ENCODE results near the gene ATXN10.

ATXN10 gene

DNA sequence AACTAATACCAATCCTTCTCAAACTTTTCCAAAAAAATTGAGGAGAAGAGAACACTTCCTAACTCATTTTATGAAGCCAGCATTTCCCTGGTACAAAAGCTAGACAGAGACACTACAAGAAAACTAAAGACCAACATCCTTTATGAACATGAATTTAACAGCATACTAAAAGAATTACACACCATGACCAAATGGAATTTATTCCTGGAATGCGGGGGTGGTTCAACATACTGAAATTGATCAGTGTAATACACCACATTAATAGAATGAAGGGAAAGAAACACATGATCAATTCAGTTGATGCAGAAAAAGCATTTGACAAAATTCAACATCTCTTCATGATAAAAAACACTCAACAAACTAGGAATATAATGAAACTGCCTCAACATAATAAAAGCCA, 157.2 kb downstream of the ATXN10 start:
- H3K27ac ChIP-seq (replicated peaks), result no peak overlapping the region
- no peaks in the 10 kb centered on the region for H3K27me3 ChIP-seq (ENCODE audit: insufficient read depth, poor library complexity, severe bottlenecking)
- TF ChIP-seq POLR2AphosphoS5 (IDR thresholded peaks at IDR 0.05; ENCODE audit: low read depth) (no peak), GABPA (IDR thresholded peaks at IDR 0.05; ENCODE audit: low read depth) (no peak), SPI1 (IDR thresholded peaks at IDR 0.05; ENCODE audit: borderline replicate concordance, low read depth) (no peak)
- TF ChIP-seq, protein P1, sequence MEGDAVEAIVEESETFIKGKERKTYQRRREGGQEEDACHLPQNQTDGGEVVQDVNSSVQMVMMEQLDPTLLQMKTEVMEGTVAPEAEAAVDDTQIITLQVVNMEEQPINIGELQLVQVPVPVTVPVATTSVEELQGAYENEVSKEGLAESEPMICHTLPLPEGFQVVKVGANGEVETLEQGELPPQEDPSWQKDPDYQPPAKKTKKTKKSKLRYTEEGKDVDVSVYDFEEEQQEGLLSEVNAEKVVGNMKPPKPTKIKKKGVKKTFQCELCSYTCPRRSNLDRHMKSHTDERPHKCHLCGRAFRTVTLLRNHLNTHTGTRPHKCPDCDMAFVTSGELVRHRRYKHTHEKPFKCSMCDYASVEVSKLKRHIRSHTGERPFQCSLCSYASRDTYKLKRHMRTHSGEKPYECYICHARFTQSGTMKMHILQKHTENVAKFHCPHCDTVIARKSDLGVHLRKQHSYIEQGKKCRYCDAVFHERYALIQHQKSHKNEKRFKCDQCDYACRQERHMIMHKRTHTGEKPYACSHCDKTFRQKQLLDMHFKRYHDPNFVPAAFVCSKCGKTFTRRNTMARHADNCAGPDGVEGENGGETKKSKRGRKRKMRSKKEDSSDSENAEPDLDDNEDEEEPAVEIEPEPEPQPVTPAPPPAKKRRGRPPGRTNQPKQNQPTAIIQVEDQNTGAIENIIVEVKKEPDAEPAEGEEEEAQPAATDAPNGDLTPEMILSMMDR (IDR thresholded peaks at IDR 0.05; ENCODE audit: insufficient read depth, low read length), result no peak
- TF ChIP-seq, protein P2, sequence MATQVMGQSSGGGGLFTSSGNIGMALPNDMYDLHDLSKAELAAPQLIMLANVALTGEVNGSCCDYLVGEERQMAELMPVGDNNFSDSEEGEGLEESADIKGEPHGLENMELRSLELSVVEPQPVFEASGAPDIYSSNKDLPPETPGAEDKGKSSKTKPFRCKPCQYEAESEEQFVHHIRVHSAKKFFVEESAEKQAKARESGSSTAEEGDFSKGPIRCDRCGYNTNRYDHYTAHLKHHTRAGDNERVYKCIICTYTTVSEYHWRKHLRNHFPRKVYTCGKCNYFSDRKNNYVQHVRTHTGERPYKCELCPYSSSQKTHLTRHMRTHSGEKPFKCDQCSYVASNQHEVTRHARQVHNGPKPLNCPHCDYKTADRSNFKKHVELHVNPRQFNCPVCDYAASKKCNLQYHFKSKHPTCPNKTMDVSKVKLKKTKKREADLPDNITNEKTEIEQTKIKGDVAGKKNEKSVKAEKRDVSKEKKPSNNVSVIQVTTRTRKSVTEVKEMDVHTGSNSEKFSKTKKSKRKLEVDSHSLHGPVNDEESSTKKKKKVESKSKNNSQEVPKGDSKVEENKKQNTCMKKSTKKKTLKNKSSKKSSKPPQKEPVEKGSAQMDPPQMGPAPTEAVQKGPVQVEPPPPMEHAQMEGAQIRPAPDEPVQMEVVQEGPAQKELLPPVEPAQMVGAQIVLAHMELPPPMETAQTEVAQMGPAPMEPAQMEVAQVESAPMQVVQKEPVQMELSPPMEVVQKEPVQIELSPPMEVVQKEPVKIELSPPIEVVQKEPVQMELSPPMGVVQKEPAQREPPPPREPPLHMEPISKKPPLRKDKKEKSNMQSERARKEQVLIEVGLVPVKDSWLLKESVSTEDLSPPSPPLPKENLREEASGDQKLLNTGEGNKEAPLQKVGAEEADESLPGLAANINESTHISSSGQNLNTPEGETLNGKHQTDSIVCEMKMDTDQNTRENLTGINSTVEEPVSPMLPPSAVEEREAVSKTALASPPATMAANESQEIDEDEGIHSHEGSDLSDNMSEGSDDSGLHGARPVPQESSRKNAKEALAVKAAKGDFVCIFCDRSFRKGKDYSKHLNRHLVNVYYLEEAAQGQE (IDR thresholded peaks at IDR 0.05; ENCODE audit: insufficient replicate concordance, low read depth), result no peak
- no peak overlapping the region for H3K4me3 ChIP-seq (replicated peaks; ENCODE audit: insufficient read depth, low read length)
- DNase-seq (ENCODE audit: low read depth in 1 of 2, low spot score in 1 of 2), result no peak

DNA sequence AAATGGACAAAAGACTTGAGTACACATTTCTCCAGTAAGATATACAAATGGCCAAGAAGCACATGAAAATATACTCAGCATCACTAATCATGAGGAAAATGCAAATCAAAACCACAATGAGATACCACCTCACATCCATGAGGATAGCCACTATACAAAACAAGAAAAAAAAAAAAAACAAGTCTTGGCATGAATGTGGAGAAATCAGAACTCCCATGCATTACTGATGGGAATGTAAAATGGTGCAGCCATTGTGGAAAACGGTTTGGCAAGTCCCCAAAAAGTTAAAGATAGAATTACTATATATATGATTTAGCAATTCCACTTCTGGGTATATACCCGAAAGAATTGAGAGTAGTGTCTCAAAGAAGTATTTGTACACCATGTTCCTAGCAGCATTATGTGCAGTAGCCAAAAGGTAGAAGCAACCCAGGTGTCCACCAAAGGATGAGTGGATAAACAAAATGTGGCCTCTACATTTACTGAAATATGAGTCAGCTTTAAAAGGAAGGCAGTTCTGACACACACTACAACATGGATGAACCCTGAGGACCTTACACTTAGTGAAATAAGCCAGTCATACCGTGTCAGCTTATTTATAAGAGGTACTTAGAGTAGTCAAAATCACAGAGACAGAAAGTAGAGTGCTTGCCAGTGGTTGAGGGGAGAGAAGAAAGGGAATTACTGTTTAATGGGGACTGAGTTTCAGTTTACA, 159.1 kb downstream of the ATXN10 start:
- DNase-seq (ENCODE audit: low read depth in 1 of 2, low spot score in 1 of 2), result no peak
- Histone ChIP-seq H3K27ac (replicated peaks) (no peak overlapping the region), H3K4me3 (replicated peaks; ENCODE audit: insufficient read depth, low read length) (no peak overlapping the region), H3K27me3 (ENCODE audit: insufficient read depth, poor library complexity, severe bottlenecking) (no peaks in the 10 kb centered on the region)
- TF ChIP-seq POLR2AphosphoS5 (IDR thresholded peaks at IDR 0.05; ENCODE audit: low read depth), result no peak
- TF ChIP-seq, protein P1 (IDR thresholded peaks at IDR 0.05; ENCODE audit: insufficient read depth, low read length), result no peak
- TF ChIP-seq, protein P2 (IDR thresholded peaks at IDR 0.05; ENCODE audit: insufficient replicate concordance, low read depth), result no peak
- TF ChIP-seq GABPA (IDR thresholded peaks at IDR 0.05; ENCODE audit: low read depth), result no peak
- TF ChIP-seq SPI1 (IDR thresholded peaks at IDR 0.05; ENCODE audit: borderline replicate concordance, low read depth), result no peak

DNA sequence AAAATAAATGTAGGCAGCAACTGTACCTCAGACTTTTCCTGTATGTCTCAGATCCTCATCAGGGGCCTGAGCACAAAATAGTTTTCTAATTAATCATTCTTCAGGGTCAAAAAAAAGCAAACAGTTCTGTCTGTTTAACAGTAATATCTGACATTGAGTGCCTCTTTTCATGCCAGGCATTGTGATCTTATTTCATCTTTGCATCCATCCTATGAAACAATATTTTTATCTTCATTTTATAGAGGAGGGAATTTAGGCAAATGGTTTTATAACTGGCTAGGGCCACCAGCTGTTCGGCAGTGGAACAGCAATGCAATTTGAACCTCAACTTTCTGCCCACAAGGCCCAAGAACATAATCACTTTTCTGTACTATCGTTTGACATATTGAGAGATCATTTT, 159.8 kb downstream of the ATXN10 start:
- Histone ChIP-seq H3K4me3 (replicated peaks; ENCODE audit: insufficient read depth, low read length) (no peak overlapping the region), H3K27ac (replicated peaks) (no peak overlapping the region), H3K27me3 (ENCODE audit: insufficient read depth, poor library complexity, severe bottlenecking) (no peaks in the 10 kb centered on the region)
- no peak for DNase-seq (ENCODE audit: low read depth in 1 of 2, low spot score in 1 of 2)
- TF ChIP-seq SPI1 (IDR thresholded peaks at IDR 0.05; ENCODE audit: borderline replicate concordance, low read depth), result no peak

DNA sequence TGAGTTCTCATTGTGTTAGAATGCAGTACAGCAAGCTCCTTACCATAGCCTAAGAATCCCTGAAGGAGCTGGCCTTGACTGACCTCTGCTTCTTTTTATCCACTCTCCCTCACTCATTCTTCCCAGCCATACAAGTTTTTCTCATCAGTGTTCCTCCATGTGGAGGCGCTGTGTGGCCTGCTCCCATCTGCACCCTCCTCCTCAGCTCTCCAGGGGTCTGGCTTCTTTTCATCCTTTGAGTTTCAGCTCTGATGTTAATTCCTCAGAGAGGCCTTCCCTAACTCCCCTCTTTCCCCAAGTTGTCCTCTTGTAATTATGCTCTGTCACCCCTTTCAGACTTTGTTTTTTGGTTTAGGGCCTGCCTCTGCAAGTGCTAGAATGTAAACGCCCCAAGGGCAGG, 160.5 kb downstream of the ATXN10 start:
- H3K4me3 ChIP-seq (replicated peaks; ENCODE audit: insufficient read depth, low read length), result no peak overlapping the region
- no peak for DNase-seq (ENCODE audit: low read depth in 1 of 2, low spot score in 1 of 2)
- H3K27me3 ChIP-seq (ENCODE audit: insufficient read depth, poor library complexity, severe bottlenecking), result no peaks in the 10 kb centered on the region
- no peak overlapping the region for H3K27ac ChIP-seq (replicated peaks)
- TF ChIP-seq GABPA (IDR thresholded peaks at IDR 0.05; ENCODE audit: low read depth) (no peak), POLR2AphosphoS5 (IDR thresholded peaks at IDR 0.05; ENCODE audit: low read depth) (no peak)

Measured in HL-60 (cell line).